Vagina (tissue), 2 donors: Measurements from ENCODE around the gene C17orf100. TPM values are rescaled to one million over a fixed set of nuclear protein-coding genes. Genes with fewer than 3 reads are reported as not detected.

Experiments
- DNase-seq, 2 donors: peaks; one replicate each; pipeline ENCODE4 v3.0.0-alpha.2; 2017; ENCODE audit errors: extremely low spot score in 2 of 2
- H3K27ac ChIP-seq: fragments of 200-600 bp; sonication (generic); one replicate; pipeline ENCODE4 v1.5.1; 2019
- H3K27me3 ChIP-seq: fragments of 200-600 bp; sonication (generic); one replicate; pipeline ENCODE4 v1.5.1; 2019
- H3K36me3 ChIP-seq, 2 donors: fragments of 200-600 bp; sonication (generic); one replicate each; pipeline ENCODE4 v1.5.1; 2017 to 2019
- H3K4me1 ChIP-seq: fragments of 200-600 bp; sonication (generic); one replicate; pipeline ENCODE4 v1.5.1; 2019
- H3K4me3 ChIP-seq, 2 donors: fragments of 200-600 bp; sonication (generic); 1 replicate in 1 of 2; 2 replicates in 1 of 2; pipeline ENCODE4 v1.5.1; 2016 to 2019
- H3K9me3 ChIP-seq: fragments of 200-600 bp; sonication (generic); one replicate; pipeline ENCODE4 v1.5.1; 2019
- POLR2A ChIP-seq, 2 donors: fragments of 450-650 bp; IDR thresholded peaks; one replicate each; pipeline ENCODE4 v1.6.1; 2017; ENCODE audit warnings: antibody characterized with exemption in 2 of 2, mild to moderate bottlenecking in 2 of 2, moderate library complexity in 2 of 2
- POLR2AphosphoS5 ChIP-seq, 2 donors: sonication (generic); formaldehyde crosslinking; IDR thresholded peaks; one replicate each; pipeline ENCODE4 v1.9.0; 2017; ENCODE audit warnings: antibody characterized with exemption in 2 of 2, mild to moderate bottlenecking in 2 of 2, low read depth in 1 of 2; ENCODE audit not compliant: insufficient read depth in 1 of 2
- intact Hi-C: fragments of 100-400 bp; cut with DNase I; formaldehyde crosslinking; loops from one replicate; pipeline ENCODE4 v1.15.1; 2023
- total RNA-seq: library from RNA; depleted of rRNA; stranded (reverse); fragments of >200 nt; gene quantifications from one replicate; pipeline ENCODE4 v1.2.3, GENCODE V29; 2016
- TF ChIP-seq, protein P1 (sequence below), 3 experiments: fragments of 450-650 bp in 2 of 3; fragments of 200-600 bp in 1 of 3; sonication (generic) in 1 of 3; IDR thresholded peaks; one replicate each; pipeline ENCODE4 v1.5.1; 2017 to 2019; ENCODE audit warnings: antibody characterized with exemption in 3 of 3, mild to moderate bottlenecking in 2 of 3, moderate library complexity in 2 of 3

C17orf100 gene
- total RNA-seq, 1 donor from 2014 or later, result 3.2 TPM

DNA sequence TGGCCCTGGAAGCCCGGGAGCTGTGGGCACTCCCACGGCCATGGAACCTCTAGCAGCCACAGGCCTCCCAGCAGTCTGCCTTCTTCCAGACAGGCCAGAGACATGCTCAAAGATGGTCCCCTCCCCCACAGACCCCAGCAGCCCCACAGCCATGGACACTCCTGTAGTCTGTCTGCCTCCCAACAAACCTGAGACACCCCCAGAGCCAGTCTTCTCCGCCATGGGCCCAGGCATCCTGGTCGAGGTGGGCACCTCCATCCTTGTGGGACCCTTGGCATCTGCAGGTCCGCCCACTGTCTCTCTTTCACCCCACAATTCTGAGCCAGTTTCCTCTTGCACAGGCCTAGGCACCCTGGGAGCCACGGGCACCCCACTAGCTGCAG lies 14.1 kb upstream of the C17orf100 start:
- Histone ChIP-seq H3K27me3 (no peaks in the 10 kb centered on the region), H3K4me1 (peaks cover 43% of the 10 kb centered on the region), H3K4me3 (no peak overlapping the region), H3K27ac (no peak overlapping the region), H3K9me3 (no peaks in the 10 kb centered on the region), H3K36me3 (peaks cover 0 to 11% of the 10 kb centered on the region in 2 donors)
- TF ChIP-seq, protein P1, sequence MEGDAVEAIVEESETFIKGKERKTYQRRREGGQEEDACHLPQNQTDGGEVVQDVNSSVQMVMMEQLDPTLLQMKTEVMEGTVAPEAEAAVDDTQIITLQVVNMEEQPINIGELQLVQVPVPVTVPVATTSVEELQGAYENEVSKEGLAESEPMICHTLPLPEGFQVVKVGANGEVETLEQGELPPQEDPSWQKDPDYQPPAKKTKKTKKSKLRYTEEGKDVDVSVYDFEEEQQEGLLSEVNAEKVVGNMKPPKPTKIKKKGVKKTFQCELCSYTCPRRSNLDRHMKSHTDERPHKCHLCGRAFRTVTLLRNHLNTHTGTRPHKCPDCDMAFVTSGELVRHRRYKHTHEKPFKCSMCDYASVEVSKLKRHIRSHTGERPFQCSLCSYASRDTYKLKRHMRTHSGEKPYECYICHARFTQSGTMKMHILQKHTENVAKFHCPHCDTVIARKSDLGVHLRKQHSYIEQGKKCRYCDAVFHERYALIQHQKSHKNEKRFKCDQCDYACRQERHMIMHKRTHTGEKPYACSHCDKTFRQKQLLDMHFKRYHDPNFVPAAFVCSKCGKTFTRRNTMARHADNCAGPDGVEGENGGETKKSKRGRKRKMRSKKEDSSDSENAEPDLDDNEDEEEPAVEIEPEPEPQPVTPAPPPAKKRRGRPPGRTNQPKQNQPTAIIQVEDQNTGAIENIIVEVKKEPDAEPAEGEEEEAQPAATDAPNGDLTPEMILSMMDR (IDR thresholded peaks at IDR 0.05), result no peak
- TF ChIP-seq POLR2AphosphoS5 (IDR thresholded peaks at IDR 0.05; ENCODE audit: insufficient read depth in 1 of 2, low read depth in 1 of 2) (no peak), POLR2A (IDR thresholded peaks at IDR 0.05) (no peak)
- no peak for DNase-seq
- intact Hi-C loops, result no loop called here

- no peak for DNase-seq
- peaks cover 0 to 4% of the 10 kb centered on the region in 2 donors for H3K36me3 ChIP-seq
- intact Hi-C loops, result no loop called here
- H3K9me3 ChIP-seq, result no peaks in the 10 kb centered on the region
- H3K4me1 ChIP-seq, result peaks cover 46% of the 10 kb centered on the region
- H3K27me3 ChIP-seq, result no peaks in the 10 kb centered on the region
- no peak overlapping the region for H3K4me3 ChIP-seq
- no peak overlapping the region for H3K27ac ChIP-seq
- no peak for TF ChIP-seq POLR2A (IDR thresholded peaks at IDR 0.05)
- no peak for TF ChIP-seq POLR2AphosphoS5 (IDR thresholded peaks at IDR 0.05; ENCODE audit: insufficient read depth in 1 of 2, low read depth in 1 of 2)
These were observed 13.3 kb upstream of the C17orf100 start for GRCh38 chr17:6638046-6638908.

DNA sequence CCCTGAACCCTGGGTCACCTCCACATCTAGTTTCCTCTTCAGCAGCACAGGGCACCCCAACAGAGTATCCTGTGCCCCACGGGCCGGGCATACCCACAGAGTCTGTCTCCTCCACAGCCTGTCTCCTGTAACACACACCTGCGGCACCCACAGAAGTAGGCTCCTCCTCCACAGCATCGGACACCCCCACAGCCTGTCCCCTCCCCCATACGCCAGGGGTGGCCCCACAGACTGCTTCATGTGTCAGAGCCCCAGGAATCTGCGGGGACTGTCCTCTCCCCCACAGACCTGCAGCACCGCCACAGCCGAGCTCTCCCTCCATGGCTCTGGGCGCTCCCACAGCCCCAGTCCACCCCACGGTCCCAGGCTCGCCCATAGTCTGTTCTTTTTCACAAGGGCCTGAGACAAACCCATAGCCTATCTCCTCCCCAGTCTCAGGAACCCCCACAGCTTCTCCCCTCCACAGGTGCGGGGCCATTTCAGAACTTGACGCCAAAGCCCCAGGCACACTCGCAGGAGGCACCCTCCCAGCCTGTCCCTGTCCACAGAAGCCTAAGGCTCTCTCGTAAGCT lies 12.5 kb upstream of the C17orf100 start:
- no peak for TF ChIP-seq POLR2A (IDR thresholded peaks at IDR 0.05)
- TF ChIP-seq POLR2AphosphoS5 (IDR thresholded peaks at IDR 0.05; ENCODE audit: insufficient read depth in 1 of 2, low read depth in 1 of 2), result no peak
- TF ChIP-seq, protein P1 (IDR thresholded peaks at IDR 0.05), result no peak
- Histone ChIP-seq H3K36me3 (no peaks in the 10 kb centered on the region), H3K9me3 (no peaks in the 10 kb centered on the region), H3K4me3 (peak overlapping the region; percentile 67 to 79), H3K27me3 (no peaks in the 10 kb centered on the region), H3K4me1 (peaks cover 52% of the 10 kb centered on the region), H3K27ac (no peak overlapping the region)
- intact Hi-C loops, result no loop called here
- no peak for DNase-seq

DNA sequence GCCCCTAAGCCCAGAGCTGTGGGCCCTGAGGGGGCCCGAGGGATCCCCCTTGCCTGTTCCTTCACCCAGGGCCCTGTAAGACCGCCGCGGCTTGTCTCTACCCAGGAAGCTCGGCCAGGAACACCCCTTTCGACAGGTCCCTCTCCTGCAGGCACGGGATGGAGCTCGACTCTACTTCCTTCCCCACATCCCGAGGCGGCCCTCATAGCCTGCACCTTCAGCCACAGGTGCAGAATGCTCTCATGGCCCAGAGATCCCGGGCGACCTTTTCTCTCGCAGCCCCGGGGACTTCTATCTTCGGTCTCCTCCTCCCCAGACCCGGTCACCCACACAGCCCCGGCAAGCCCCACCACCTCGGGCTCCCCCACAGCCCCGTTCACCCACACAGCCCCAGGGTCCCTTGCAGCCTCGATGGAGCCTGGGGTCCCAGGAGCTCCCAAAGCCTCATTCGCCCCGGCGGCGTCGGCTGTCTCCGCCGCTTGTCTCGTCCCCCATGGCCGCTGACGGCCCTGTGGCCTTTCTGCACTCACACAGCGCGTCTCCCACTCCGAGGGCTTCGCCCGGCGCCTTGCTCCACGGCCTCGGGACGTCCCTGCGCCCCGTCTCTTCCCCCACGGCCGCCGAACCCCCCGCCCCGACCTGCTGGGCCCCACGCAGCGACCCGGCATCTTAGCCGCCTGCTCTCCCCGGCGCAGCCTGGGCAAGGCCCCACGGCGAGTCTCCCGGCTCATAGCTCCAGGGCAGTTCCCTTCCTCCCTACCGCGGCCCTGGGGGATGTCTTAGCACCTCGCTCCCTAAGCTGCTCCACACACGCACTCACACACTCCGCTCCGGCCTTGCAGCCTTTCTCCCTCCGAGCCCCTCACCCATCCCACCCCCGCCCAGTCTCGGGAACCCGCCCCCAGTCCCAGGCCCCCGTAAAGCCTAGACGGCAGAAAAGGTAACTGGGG lies 11.7 kb upstream of the C17orf100 start:
- no peaks in the 10 kb centered on the region for H3K27me3 ChIP-seq
- H3K27ac ChIP-seq, result peak overlapping the region; percentile 73
- no peak for DNase-seq
- H3K9me3 ChIP-seq, result no peaks in the 10 kb centered on the region
- intact Hi-C loops, result no loop called here
- H3K4me1 ChIP-seq, result peaks cover 56% of the 10 kb centered on the region
- peaks cover 0 to 5% of the 10 kb centered on the region in 2 donors for H3K36me3 ChIP-seq
- TF ChIP-seq, protein P1 (IDR thresholded peaks at IDR 0.05), result no peak
- no peak for TF ChIP-seq POLR2AphosphoS5 (IDR thresholded peaks at IDR 0.05; ENCODE audit: insufficient read depth in 1 of 2, low read depth in 1 of 2)
- no peak for TF ChIP-seq POLR2A (IDR thresholded peaks at IDR 0.05)
- H3K4me3 ChIP-seq, result peak overlapping the region; percentile 67 to 79
